ENCODE measurements around the gene PLXDC2.

DNA sequence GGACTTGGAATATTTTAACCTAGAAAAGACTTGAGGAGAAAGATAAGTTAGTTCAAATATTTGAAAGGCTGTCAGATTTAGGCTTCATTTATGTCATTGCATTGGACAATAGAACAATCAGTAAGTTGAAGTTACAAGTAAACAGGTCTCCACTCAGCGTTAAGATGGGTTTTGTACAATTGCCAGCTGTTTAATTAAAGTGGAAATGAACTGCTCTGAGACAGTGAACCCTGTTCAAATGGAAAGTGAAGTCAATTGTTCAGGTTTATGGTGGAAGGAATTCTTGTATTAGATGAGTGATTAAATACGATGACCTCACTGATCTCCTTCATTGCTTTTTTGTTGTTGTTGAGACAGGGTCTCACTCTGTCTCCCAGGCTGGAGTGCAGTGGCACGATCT, 151.7 kb downstream of the PLXDC2 start:
- TF ChIP-seq, protein P1, sequence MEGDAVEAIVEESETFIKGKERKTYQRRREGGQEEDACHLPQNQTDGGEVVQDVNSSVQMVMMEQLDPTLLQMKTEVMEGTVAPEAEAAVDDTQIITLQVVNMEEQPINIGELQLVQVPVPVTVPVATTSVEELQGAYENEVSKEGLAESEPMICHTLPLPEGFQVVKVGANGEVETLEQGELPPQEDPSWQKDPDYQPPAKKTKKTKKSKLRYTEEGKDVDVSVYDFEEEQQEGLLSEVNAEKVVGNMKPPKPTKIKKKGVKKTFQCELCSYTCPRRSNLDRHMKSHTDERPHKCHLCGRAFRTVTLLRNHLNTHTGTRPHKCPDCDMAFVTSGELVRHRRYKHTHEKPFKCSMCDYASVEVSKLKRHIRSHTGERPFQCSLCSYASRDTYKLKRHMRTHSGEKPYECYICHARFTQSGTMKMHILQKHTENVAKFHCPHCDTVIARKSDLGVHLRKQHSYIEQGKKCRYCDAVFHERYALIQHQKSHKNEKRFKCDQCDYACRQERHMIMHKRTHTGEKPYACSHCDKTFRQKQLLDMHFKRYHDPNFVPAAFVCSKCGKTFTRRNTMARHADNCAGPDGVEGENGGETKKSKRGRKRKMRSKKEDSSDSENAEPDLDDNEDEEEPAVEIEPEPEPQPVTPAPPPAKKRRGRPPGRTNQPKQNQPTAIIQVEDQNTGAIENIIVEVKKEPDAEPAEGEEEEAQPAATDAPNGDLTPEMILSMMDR (IDR thresholded peaks at IDR 0.05) = no peak
- no peak for TF ChIP-seq POLR2A (IDR thresholded peaks at IDR 0.05)
